Type B pancreatic cell (in vitro differentiated cells): Measurements from ENCODE around the gene STIM1. TPM values are rescaled to one million over a fixed set of nuclear protein-coding genes. Genes with fewer than 3 reads are reported as not detected.

ENCODE experiments used
- DNase-seq: peaks from one replicate; pipeline ENCODE4 v3.0.0; 2021; ENCODE audit warnings: mixed read lengths; ENCODE audit not compliant: unreplicated experiment; ENCODE audit errors: extremely low spot score
- H3K27ac Mint-ChIP-seq: 2 replicates; pipeline ENCODE4 v1.8.0; 2021; ENCODE audit warnings: mild to moderate bottlenecking, mixed read lengths
- H3K27me3 Mint-ChIP-seq: 2 replicates; pipeline ENCODE4 v1.8.0; 2021; ENCODE audit warnings: mixed read lengths
- H3K36me3 Mint-ChIP-seq: 2 replicates; pipeline ENCODE4 v1.8.0; 2021; ENCODE audit warnings: mixed read lengths
- H3K4me1 Mint-ChIP-seq: one replicate; pipeline ENCODE4 v1.8.0; 2021; ENCODE audit warnings: mixed read lengths; ENCODE audit not compliant: unreplicated experiment
- H3K4me3 Mint-ChIP-seq: 2 replicates; pipeline ENCODE4 v1.8.0; 2021; ENCODE audit warnings: mild to moderate bottlenecking, mixed read lengths
- H3K9me3 Mint-ChIP-seq: 2 replicates; pipeline ENCODE4 v1.8.0; 2021; ENCODE audit warnings: mixed read lengths
- long read RNA-seq: library from polyadenylated mRNA; unstranded; transcript quantifications from one replicate; pipeline ENCODE4 v2.0.0, GENCODE V29; 2020
- total RNA-seq: library from RNA; stranded (reverse); gene quantifications from 2 replicates; pipeline ENCODE4 v1.2.1, GENCODE V29; 2021; ENCODE audit warnings: low replicate concordance
- TF ChIP-seq, protein P1 (sequence below): fragments of 200-600 bp; sonication (generic); conservative IDR thresholded peaks from 2 replicates; pipeline ENCODE4 v1.5.0; 2021; ENCODE audit warnings: antibody characterized with exemption, mild to moderate bottlenecking

Gene STIM1
- total RNA-seq, result 38.9 and 53.3 TPM in 2 replicates
- long read RNA-seq, full-length matches to known transcripts, result 2 of 9 reads
- long read RNA-seq, partial matches to known transcripts, result 2 of 9 reads
- long read RNA-seq, other reads (novel, unspliced or antisense), result 5 of 9 reads

DNA sequence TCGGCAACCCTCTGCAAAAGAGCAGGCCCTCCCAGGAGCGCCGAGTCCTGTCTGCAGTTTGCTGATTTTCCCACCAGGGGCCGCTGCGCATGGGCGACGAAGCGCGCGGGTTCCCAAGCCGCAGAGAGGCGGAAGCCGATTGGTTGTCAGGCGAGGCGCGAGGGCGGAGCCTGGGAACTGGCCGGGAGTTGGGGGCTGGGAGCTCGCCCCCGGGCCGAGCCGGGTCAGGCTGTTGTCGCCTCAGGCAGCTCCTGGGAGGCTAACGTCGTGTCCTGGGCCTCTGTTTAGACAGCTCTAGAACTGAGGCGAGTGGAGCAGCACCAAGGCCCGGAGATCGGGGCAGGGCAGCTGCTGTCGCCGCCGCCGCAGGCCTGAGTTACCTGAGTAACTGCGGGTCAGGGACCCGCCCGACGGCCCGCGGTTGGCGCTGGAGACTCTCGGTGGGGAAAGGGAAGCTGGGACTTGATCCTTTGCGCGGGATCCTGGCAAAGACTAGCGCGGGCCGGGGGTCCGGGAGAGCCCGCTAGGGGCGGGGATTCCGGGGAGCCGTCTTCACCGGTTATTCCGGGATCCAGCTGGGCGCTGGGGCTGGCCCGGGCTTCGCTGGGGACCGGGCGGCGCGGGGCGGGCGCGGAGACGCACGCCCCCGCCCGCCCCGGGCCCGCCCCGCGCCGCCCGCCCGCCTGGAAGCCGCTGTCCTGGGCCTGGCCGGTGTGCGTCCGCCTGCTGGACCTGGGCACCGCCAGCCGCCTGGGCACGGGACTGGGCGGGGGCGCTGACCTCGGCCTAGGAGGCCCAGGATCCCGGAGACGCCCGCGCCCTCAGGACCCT is at the start of gene STIM1:
STIM1 (plus strand) TSS at position 688 of the 831 bp plus-strand sequence. CDS start 607 bp downstream, outside the sequence.
- TF ChIP-seq, protein P1, sequence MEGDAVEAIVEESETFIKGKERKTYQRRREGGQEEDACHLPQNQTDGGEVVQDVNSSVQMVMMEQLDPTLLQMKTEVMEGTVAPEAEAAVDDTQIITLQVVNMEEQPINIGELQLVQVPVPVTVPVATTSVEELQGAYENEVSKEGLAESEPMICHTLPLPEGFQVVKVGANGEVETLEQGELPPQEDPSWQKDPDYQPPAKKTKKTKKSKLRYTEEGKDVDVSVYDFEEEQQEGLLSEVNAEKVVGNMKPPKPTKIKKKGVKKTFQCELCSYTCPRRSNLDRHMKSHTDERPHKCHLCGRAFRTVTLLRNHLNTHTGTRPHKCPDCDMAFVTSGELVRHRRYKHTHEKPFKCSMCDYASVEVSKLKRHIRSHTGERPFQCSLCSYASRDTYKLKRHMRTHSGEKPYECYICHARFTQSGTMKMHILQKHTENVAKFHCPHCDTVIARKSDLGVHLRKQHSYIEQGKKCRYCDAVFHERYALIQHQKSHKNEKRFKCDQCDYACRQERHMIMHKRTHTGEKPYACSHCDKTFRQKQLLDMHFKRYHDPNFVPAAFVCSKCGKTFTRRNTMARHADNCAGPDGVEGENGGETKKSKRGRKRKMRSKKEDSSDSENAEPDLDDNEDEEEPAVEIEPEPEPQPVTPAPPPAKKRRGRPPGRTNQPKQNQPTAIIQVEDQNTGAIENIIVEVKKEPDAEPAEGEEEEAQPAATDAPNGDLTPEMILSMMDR, result peak; percentile 98
- H3K27ac Mint-ChIP-seq, result peak within 1 kb of the TSS; percentile 99
- no peaks in the 10 kb centered on the region for H3K9me3 Mint-ChIP-seq
- H3K27me3 Mint-ChIP-seq, result no peaks in the 10 kb centered on the region
- peaks cover 29% of the 10 kb centered on the region for H3K4me1 Mint-ChIP-seq
- H3K36me3 Mint-ChIP-seq, result no peaks in the 10 kb centered on the region
- DNase-seq, result peak; percentile 98
- H3K4me3 Mint-ChIP-seq, result peak within 1 kb of the TSS; percentile 96

DNA sequence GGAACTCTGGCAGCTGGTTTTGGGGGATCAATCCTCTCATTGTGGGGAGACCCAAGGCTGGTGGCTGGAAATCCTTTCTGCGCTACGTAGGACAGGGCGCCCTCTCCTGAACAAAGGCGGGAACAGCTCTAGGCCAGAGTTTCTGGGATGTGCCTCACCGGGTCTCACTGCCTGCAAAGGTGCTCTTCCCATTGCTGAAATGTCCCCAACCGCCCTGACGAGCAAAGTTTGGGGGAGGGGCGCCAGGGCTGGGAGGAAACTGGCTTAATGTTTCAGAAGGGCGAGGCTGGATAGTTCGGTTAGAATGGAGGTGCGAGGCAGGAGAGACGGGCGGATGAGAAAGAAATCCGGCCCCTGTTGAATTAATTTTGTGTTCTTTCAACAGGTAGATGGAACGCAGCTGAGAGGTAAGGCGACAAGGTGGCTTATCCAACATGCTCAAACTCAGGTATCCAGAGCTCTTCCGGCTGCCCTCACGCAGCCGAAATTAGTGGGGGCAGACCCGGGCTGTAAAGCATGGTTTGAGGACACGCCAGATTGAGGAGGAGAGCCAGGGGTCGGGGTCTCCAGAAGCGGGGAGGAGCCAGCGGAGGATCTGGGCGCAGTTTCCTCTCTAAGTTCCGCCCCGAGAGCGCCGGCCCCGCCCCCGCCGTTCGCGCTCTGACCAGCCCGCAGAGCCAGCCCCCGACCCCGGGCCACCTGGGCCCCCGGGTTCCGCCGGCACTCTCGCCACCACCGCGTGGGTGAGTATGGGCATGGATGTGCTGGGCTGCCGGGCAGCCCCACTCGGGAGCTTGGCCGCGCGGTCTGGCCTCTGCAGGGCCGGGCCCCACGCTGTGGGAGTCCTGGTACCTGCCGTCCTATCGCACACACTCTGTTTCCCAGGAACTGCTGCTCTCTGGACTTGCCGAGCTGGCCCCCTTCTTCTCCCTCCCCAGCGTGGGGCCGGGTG is 47.3 kb upstream of the STIM1 start, which contains the start of gene PGAP2:
PGAP2 (plus strand) TSS at position 652 of the 952 bp plus-strand sequence. CDS start 2,700 bp downstream, outside the sequence.
- Mint-ChIP-seq H3K36me3 (no peaks in the 10 kb centered on the region), H3K27me3 (no peaks in the 10 kb centered on the region), H3K4me1 (peaks cover 24% of the 10 kb centered on the region), H3K9me3 (no peaks in the 10 kb centered on the region), H3K27ac (peak within 1 kb of the TSS; percentile 94), H3K4me3 (peak within 1 kb of the TSS; percentile 95)
- TF ChIP-seq, protein P1, result peak; percentile 73
- DNase-seq, result peak; percentile 77

DNA sequence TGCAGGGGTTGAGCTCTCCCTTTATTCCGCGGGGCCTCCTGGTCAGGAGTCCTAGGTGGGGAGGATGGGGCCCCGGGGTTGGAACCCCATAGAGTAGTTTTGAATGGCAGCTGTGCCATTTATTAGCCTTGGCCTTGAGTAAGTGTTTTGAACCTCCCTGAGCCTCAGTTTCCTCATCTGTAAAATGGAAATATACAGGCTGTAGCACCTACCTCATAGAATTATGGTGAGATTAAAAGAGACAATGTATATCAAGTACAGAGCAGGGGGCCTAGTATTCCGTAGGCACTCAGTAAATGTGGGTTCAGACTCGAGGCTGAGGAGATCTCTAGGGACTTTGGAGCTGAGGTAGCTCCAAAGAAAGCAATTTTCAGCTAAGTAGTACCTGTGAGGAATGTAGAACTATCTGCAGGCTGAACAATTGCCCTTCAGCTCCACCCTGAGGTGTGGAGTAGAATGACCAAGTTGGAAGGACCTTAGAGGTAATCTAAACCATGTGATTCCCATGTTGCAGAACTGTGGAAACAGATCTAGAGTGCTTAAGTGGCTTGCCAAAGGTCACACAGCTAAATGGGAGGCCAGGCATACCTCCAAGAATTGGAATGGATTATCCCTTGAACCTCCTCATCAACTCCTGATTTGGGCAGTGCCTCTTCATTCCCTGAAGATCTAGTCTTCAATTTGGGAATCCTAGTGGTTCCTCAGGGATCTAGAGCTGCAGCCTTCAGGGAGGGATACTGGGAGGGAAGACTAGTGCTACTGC is 46.4 kb upstream of the STIM1 start:
- Mint-ChIP-seq H3K9me3 (no peaks in the 10 kb centered on the region), H3K4me1 (peaks cover 24% of the 10 kb centered on the region), H3K27ac (peak overlapping the region; percentile 86), H3K27me3 (no peaks in the 10 kb centered on the region), H3K36me3 (no peaks in the 10 kb centered on the region), H3K4me3 (peak overlapping the region; percentile 95)
- DNase-seq, result no peak
- TF ChIP-seq, protein P1, result peak; percentile 51

DNA sequence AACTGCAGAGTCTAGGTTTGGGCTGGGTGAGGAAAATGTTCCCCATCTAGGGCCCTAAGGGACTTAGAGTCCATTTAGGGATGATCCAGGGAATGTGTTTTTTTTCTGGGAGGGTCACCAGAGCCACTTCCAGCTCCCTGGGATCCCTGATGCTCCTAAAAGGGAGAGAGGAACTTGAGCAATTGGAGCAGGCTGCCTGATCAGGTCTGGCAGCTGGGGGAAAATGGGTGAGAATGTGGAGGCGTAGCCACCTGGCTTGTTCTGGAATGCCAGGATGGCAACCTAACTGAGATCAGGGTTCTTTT is 45.9 kb upstream of the STIM1 start:
- TF ChIP-seq, protein P1, result no peak
- Mint-ChIP-seq H3K9me3 (no peaks in the 10 kb centered on the region), H3K27ac (peak overlapping the region; percentile 86), H3K4me1 (peaks cover 24% of the 10 kb centered on the region), H3K27me3 (no peaks in the 10 kb centered on the region), H3K36me3 (no peaks in the 10 kb centered on the region), H3K4me3 (peak overlapping the region; percentile 95)
- DNase-seq, result no peak

DNA sequence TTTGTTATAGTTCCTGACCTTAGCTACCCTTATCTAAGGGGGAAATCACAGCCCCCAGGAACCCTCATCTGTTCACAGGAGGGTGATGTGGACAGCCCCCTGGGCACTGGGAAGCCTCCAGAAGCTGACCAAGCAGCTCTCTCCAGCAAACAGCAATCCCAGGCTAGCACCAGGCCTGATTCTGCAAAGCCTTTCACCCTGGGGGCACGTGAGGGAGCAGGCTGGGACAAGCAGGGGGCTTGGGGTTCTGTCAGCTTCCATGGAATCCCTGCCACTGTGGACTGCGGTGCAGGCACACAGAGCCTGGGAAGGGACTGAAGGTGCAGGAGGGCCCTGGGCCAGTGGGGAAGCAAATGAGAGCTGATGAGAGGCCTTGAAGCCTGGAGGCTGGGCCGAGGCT is 45.0 kb upstream of the STIM1 start:
- Mint-ChIP-seq H3K36me3 (no peaks in the 10 kb centered on the region), H3K4me1 (peaks cover 24% of the 10 kb centered on the region), H3K4me3 (peak overlapping the region; percentile 71), H3K27me3 (no peaks in the 10 kb centered on the region), H3K9me3 (no peaks in the 10 kb centered on the region), H3K27ac (no peak overlapping the region)
- TF ChIP-seq, protein P1, result no peak
- no peak for DNase-seq
